Mucosa of descending colon (tissue), 3 donors: ENCODE results near the gene KRTAP5-7. TPM values are rescaled to one million over a fixed set of nuclear protein-coding genes. Genes with fewer than 3 reads are reported as not detected.
A peak's percentile ranks its signal among the peaks of the same experiment; 100 is the strongest.
"Not testable (repeated sequence)": the region's sequence is repeated elsewhere in the genome, so short reads cannot be mapped to it uniquely, and the experiment has no call there.

Source experiments
- ATAC-seq: fragments of 200-7000 bp; cut with Tn5 transposase; one replicate; pipeline ENCODE4 v1.9.1; 2020; ENCODE audit warnings: mild to moderate bottlenecking, moderate library complexity
- DNase-seq, 3 donors: peaks; one replicate each; pipeline ENCODE4 v3.0.0-alpha.2; 2020
- H3K36me3 ChIP-seq: fragments of 200-600 bp; one replicate; pipeline ENCODE4 v1.8.0; 2021; ENCODE audit warnings: low read depth, mild to moderate bottlenecking
- H3K4me1 ChIP-seq: fragments of 200-600 bp; one replicate; pipeline ENCODE4 v1.8.0; 2021; ENCODE audit warnings: low read depth, mild to moderate bottlenecking
- H3K4me3 ChIP-seq: fragments of 200-600 bp; one replicate; pipeline ENCODE4 v1.8.0; 2021; ENCODE audit warnings: mild to moderate bottlenecking
- H3K9me3 ChIP-seq: fragments of 200-600 bp; one replicate; pipeline ENCODE4 v1.8.0; 2021; ENCODE audit warnings: mild to moderate bottlenecking
- intact Hi-C, 2 donors: fragments of 100-400 bp; cut with DNase I in 1 of 2; cut with micrococcal nuclease in 1 of 2; formaldehyde crosslinking; loops; one replicate each; pipeline versions ENCODE4 v1.11.0 to v1.11.1; 2022; cut with DNase I, micrococcal nuclease
- total RNA-seq, 3 donors: library from RNA; stranded (reverse); fragmentation: NEBNext Ultra II Directional in 2 of 3; extraction: Animal tissue kit (Norgen Biotek cat#: 25700) in 2 of 3; gene quantifications; one replicate each; pipeline versions ENCODE4 v1.2.1 to v1.2.4, GENCODE V29; 2021 to 2023
- TF ChIP-seq, protein P1 (sequence below): fragments of 200-600 bp; IDR thresholded peaks from one replicate; pipeline ENCODE4 v1.8.0; 2022; ENCODE audit warnings: antibody characterized with exemption, mild to moderate bottlenecking
- donor health status: DM: no; HTN: no; CAD: no; lungs with moderate emphysema.
- donor health status: DM: no; HTN: no; CAD: no.
- donor health status: DM: no; HTN: yes; CAD: no.

KRTAP5-7 gene
- total RNA-seq, 3 donors from 2014 or later: 0.27 to 0.75 TPM; not detected in 1

DNA sequence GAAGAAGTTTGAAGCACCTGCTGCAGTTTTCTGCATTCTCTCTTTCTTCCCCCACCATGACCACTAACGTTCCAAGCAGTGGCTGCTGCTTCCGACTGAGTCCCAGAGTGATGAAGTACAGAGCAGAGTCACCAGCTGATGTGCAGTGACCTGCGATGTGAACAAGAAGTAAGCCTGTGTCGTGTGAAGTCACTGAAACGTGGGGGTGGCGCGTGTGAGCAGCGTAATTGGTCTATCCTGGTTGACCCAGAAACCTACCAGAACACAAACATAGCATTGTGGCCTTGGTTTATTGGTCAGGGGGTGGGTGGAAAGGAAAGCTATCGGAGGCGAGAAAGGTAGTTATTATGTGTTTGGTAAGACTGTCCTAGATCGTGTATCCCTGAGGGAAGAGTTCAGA is 3.5 kb downstream of the KRTAP5-7 start:
- ATAC-seq (no peak), DNase-seq (no peak)
- no peaks in the 10 kb centered on the region for H3K9me3 ChIP-seq
- H3K4me1 ChIP-seq: peaks cover 4% of the 10 kb centered on the region
- TF ChIP-seq, protein P1, sequence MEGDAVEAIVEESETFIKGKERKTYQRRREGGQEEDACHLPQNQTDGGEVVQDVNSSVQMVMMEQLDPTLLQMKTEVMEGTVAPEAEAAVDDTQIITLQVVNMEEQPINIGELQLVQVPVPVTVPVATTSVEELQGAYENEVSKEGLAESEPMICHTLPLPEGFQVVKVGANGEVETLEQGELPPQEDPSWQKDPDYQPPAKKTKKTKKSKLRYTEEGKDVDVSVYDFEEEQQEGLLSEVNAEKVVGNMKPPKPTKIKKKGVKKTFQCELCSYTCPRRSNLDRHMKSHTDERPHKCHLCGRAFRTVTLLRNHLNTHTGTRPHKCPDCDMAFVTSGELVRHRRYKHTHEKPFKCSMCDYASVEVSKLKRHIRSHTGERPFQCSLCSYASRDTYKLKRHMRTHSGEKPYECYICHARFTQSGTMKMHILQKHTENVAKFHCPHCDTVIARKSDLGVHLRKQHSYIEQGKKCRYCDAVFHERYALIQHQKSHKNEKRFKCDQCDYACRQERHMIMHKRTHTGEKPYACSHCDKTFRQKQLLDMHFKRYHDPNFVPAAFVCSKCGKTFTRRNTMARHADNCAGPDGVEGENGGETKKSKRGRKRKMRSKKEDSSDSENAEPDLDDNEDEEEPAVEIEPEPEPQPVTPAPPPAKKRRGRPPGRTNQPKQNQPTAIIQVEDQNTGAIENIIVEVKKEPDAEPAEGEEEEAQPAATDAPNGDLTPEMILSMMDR: no peak
- intact Hi-C loops: no loop called here
- H3K4me3 ChIP-seq: no peak overlapping the region
- no peaks in the 10 kb centered on the region for H3K36me3 ChIP-seq

DNA sequence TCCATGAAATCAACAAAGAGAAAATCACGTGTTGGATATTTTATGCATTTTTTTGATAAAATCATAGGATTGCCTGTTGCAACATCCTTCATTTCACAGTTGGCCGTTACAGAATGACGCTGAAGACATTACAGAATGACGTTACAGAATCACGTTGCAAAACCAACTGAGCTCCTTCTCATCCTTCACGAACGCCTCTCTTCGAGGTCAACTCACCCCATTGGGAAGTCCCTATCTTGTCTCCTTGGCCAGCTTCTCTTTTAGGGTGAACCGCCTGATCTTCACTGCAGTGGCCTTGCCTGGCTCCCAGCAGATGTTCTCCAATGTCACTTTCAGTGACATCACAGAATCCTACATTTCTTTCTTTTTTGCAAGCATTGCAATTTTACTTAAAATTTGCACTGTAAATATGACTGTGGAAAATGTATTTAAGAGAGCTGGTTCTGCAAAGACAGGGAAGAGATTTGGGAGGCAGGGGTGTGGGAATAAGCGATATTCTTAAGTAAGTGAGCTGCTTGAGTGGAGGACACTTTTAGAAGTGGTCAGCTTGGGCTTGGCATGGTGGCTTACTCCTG is 5.1 kb downstream of the KRTAP5-7 start:
- Histone ChIP-seq H3K9me3 (no peaks in the 10 kb centered on the region), H3K36me3 (no peaks in the 10 kb centered on the region), H3K4me1 (peaks cover 4% of the 10 kb centered on the region), H3K4me3 (no peak overlapping the region)
- intact Hi-C loops: no loop called here
- TF ChIP-seq, protein P1: no peak
- ATAC-seq (no peak), DNase-seq (no peak)

GRCh38 chr11:71534711-71535608 is 7.9 kb downstream of the KRTAP5-7 start:
- H3K36me3 ChIP-seq, intact Hi-C loops, H3K4me1 ChIP-seq, H3K4me3 ChIP-seq, ATAC-seq, H3K9me3 ChIP-seq: not testable (repeated sequence)
- DNase-seq: peak in 1 of 3 donors; percentile 9

DNA sequence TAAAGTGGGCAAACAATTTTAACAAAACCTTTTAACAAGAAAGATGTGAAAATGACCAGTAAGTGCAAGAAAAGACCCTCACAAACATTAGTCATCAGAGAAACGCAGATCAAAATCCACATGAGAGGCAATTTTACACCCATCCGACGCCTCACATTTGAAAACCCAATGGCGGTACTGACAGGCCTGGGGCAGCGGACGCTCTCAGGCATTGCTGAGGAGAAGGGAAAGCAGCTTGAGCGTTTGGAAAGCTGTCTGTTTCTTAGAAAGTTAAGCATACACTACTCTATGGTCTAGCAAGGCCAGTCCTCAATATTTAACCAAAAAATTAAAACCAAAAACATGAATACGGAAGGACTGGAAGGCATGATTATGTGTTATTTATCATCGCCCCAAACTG is 8.8 kb downstream of the KRTAP5-7 start:
- ATAC-seq (no peak), DNase-seq (no peak)
- H3K4me1 ChIP-seq: peaks cover 4% of the 10 kb centered on the region
- H3K9me3 ChIP-seq: no peaks in the 10 kb centered on the region
- H3K36me3 ChIP-seq: no peaks in the 10 kb centered on the region
- TF ChIP-seq, protein P1: no peak
- intact Hi-C loops: no loop called here
- no peak overlapping the region for H3K4me3 ChIP-seq

- H3K36me3 ChIP-seq: no peaks in the 10 kb centered on the region
- no peak for DNase-seq
- peaks cover 4% of the 10 kb centered on the region for H3K4me1 ChIP-seq
- intact Hi-C loops: no loop called here
- no peak for ATAC-seq
- TF ChIP-seq, protein P1: no peak
- H3K9me3 ChIP-seq: no peaks in the 10 kb centered on the region
- no peak overlapping the region for H3K4me3 ChIP-seq
Measured at GRCh38 chr11:71537537-71537936, 10.5 kb downstream of the KRTAP5-7 start.

DNA sequence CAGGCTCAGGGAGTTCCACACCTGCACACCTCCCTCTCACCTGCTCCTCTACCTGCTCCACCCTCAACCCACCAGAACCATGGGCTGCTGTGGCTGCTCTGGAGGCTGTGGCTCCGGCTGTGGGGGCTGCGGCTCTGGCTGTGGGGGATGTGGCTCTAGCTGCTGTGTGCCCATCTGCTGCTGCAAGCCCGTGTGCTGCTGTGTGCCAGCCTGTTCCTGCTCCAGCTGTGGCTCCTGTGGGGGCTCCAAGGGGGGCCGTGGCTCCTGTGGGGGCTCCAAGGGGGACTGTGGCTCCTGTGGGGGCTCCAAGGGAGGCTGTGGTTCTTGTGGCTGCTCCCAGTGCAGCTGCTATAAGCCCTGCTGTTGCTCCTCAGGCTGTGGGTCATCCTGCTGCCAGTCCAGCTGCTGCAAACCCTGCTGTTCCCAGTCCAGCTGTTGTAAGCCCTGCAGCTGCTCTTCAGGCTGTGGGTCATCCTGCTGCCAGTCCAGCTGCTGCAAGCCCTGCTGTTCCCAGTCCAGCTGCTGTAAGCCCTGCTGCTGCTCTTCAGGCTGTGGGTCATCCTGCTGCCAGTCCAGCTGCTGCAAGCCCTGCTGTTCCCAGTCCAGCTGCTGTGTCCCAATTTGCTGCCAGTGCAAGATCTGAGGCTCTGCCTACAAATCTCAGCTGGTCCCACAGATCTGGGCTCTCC is 11.1 kb downstream of the KRTAP5-7 start, which contains the start of gene KRTAP5-8:
Gene KRTAP5-8 (plus strand): TSS at position 49 of the 689 bp plus-strand sequence. CDS start 31 bp downstream, at position 80.
- H3K9me3 ChIP-seq, H3K4me3 ChIP-seq, H3K36me3 ChIP-seq, H3K4me1 ChIP-seq, intact Hi-C loops, ATAC-seq, DNase-seq: not testable (repeated sequence)
